GM19099 (cell line): ENCODE results near the gene SLC37A1.

Experiments
- POLR2A ChIP-seq: IDR thresholded peaks from 3 replicates; pipeline ENCODE4 v1.6.1; 2011; ENCODE audit warnings: low read depth; ENCODE audit not compliant: insufficient read length; ENCODE audit errors: extremely low read depth

Gene SLC37A1

GRCh38 chr21:42621166-42621818 is 107.6 kb downstream of the SLC37A1 start:
- TF ChIP-seq POLR2A: no peak

- TF ChIP-seq POLR2A: no peak
Observed at GRCh38 chr21:42621819-42622177, 108.1 kb downstream of the SLC37A1 start.

- TF ChIP-seq POLR2A: no peak
Observed at GRCh38 chr21:42622284-42622683, 108.6 kb downstream of the SLC37A1 start.

GRCh38 chr21:42623694-42624093 is 110.0 kb downstream of the SLC37A1 start:
- no peak for TF ChIP-seq POLR2A

GRCh38 chr21:42624095-42624790 is 110.6 kb downstream of the SLC37A1 start:
- TF ChIP-seq POLR2A: no peak

GRCh38 chr21:42624936-42625335 is 111.3 kb downstream of the SLC37A1 start:
- TF ChIP-seq POLR2A: no peak

GRCh38 chr21:42626171-42626570 is 112.5 kb downstream of the SLC37A1 start:
- no peak for TF ChIP-seq POLR2A

GRCh38 chr21:42627527-42628289 is 114.1 kb downstream of the SLC37A1 start:
- TF ChIP-seq POLR2A: no peak

- no peak for TF ChIP-seq POLR2A
Observed at GRCh38 chr21:42629933-42630589, 116.4 kb downstream of the SLC37A1 start.

- TF ChIP-seq POLR2A: no peak
Observed at GRCh38 chr21:42630626-42631025, 117.0 kb downstream of the SLC37A1 start.
